NT2/D1 (cell line): Measurements from ENCODE around the gene NTRK2.

Experiments
- SUZ12 ChIP-seq: IDR thresholded peaks from 2 replicates; pipeline ENCODE4 v1.6.1; 2011; ENCODE audit not compliant: insufficient read length, insufficient read depth; ENCODE audit errors: extremely low read depth
- YY1 ChIP-seq: IDR thresholded peaks from 2 replicates; pipeline ENCODE4 v1.6.1; 2011; ENCODE audit not compliant: insufficient read length, insufficient read depth
- ZNF274 ChIP-seq: IDR thresholded peaks from 2 replicates; pipeline ENCODE4 v1.6.1; 2011; ENCODE audit warnings: mild to moderate bottlenecking, low read depth, low read length

DNA sequence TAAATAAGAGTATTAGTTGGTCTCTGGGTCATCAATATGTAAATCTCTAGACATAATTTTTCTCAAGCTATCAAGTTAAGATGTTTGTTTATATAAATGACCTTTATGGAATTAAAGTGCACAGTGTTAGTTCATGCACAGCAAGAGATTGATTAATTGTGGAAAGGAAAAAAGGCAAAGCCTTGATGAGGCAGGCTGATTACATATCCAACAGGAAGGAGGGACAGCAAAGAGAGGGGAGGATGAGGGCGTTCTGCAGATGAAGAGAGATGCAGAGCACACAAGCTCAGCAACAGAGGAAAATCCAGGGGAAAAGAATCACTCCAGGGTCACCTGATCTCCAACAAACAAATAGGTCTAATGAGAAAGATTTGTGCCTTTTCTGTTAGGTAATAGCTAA, 16.5 kb downstream of the NTRK2 start:
- TF ChIP-seq ZNF274 (no peak), YY1 (no peak), SUZ12 (no peak)
